ENCODE results near the gene RIT1. TPM values are rescaled to one million over a fixed set of nuclear protein-coding genes. Genes with fewer than 3 reads are reported as not detected.
A peak's percentile ranks its signal among the peaks of the same experiment; 100 is the strongest.
"Not testable (repeated sequence)": the region's sequence is repeated elsewhere in the genome, so short reads cannot be mapped to it uniquely, and the experiment has no call there.

RIT1 gene
- total RNA-seq, 1 donor from 2014 or later = 31.8 TPM

- not testable (repeated sequence) for DNase-seq (ENCODE audit: low spot score)
Measured at GRCh38 chr1:155895617-155896016, 15.5 kb downstream of the RIT1 start.

- no peak for DNase-seq (ENCODE audit: low spot score)
Measured at GRCh38 chr1:155893389-155894142, 17.6 kb downstream of the RIT1 start.

- DNase-seq (ENCODE audit: low spot score) = no peak
Measured at GRCh38 chr1:155892796-155893195, 18.4 kb downstream of the RIT1 start.

GRCh38 chr1:155890251-155890650 is 20.9 kb downstream of the RIT1 start:
- DNase-seq (ENCODE audit: low spot score) = no peak

GRCh38 chr1:155889566-155889965 is 21.6 kb downstream of the RIT1 start:
- DNase-seq (ENCODE audit: low spot score) = no peak

- DNase-seq (ENCODE audit: low spot score) = no peak
Measured at GRCh38 chr1:155888481-155888880, 22.7 kb downstream of the RIT1 start.

GRCh38 chr1:155884982-155885381 is 26.2 kb downstream of the RIT1 start:
- no peak for DNase-seq (ENCODE audit: low spot score)

- DNase-seq (ENCODE audit: low spot score) = no peak
Measured at GRCh38 chr1:155884031-155884960, 26.9 kb downstream of the RIT1 start.

- no peak for DNase-seq (ENCODE audit: low spot score)
Measured at GRCh38 chr1:155882766-155883165, 28.4 kb downstream of the RIT1 start.

- DNase-seq (ENCODE audit: low spot score) = no peak
Measured at GRCh38 chr1:155882235-155882634, 28.9 kb downstream of the RIT1 start.

GRCh38 chr1:155880950-155881349 is 30.2 kb downstream of the RIT1 start:
- no peak for DNase-seq (ENCODE audit: low spot score)

GRCh38 chr1:155880251-155880650 is 30.9 kb downstream of the RIT1 start:
- no peak for DNase-seq (ENCODE audit: low spot score)

- no peak for DNase-seq (ENCODE audit: low spot score)
Measured at GRCh38 chr1:155877945-155878344, 33.2 kb downstream of the RIT1 start.

- DNase-seq (ENCODE audit: low spot score) = no peak
Measured at GRCh38 chr1:155873860-155874259, 37.3 kb downstream of the RIT1 start.

- DNase-seq (ENCODE audit: low spot score) = no peak
Measured at GRCh38 chr1:155872527-155872926, 38.6 kb downstream of the RIT1 start.

GRCh38 chr1:155871390-155871789 is 39.8 kb downstream of the RIT1 start:
- no peak for DNase-seq (ENCODE audit: low spot score)

- DNase-seq (ENCODE audit: low spot score) = no peak
Measured at GRCh38 chr1:155867766-155868165, 43.4 kb downstream of the RIT1 start.

GRCh38 chr1:155864393-155864792 is 46.8 kb downstream of the RIT1 start:
- no peak for DNase-seq (ENCODE audit: low spot score)

- DNase-seq (ENCODE audit: low spot score) = no peak
Measured at GRCh38 chr1:155861896-155862295, 49.3 kb downstream of the RIT1 start.

GRCh38 chr1:155860970-155861510 is 50.1 kb downstream of the RIT1 start:
- DNase-seq (ENCODE audit: low spot score) = no peak

- DNase-seq (ENCODE audit: low spot score) = peak; percentile 92
Measured at GRCh38 chr1:155859881-155860871, 51.0 kb downstream of the RIT1 start.
